Measurements from ENCODE around the gene ABCD1. TPM values are rescaled to one million over a fixed set of nuclear protein-coding genes. Genes with fewer than 3 reads are reported as not detected.

The ABCD1 gene
- total RNA-seq, 1 donor from 2014 or later, result 19.7 TPM

GRCh38 chrX:153722704-153723350 lies 1.8 kb upstream of the ABCD1 start:
- H3K27me3 Mint-ChIP-seq (ENCODE audit: unreplicated experiment), result no peaks in the 10 kb centered on the region
- peak overlapping the region; percentile 78 for H3K27ac Mint-ChIP-seq (ENCODE audit: unreplicated experiment)
- peak overlapping the region; percentile 84 for H3K4me3 Mint-ChIP-seq (ENCODE audit: unreplicated experiment)
- H3K4me1 Mint-ChIP-seq (ENCODE audit: unreplicated experiment), result peaks cover 30% of the 10 kb centered on the region
- H3K36me3 Mint-ChIP-seq (ENCODE audit: unreplicated experiment), result peaks cover 10% of the 10 kb centered on the region
- TF ChIP-seq, protein P1, sequence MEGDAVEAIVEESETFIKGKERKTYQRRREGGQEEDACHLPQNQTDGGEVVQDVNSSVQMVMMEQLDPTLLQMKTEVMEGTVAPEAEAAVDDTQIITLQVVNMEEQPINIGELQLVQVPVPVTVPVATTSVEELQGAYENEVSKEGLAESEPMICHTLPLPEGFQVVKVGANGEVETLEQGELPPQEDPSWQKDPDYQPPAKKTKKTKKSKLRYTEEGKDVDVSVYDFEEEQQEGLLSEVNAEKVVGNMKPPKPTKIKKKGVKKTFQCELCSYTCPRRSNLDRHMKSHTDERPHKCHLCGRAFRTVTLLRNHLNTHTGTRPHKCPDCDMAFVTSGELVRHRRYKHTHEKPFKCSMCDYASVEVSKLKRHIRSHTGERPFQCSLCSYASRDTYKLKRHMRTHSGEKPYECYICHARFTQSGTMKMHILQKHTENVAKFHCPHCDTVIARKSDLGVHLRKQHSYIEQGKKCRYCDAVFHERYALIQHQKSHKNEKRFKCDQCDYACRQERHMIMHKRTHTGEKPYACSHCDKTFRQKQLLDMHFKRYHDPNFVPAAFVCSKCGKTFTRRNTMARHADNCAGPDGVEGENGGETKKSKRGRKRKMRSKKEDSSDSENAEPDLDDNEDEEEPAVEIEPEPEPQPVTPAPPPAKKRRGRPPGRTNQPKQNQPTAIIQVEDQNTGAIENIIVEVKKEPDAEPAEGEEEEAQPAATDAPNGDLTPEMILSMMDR (IDR thresholded peaks at IDR 0.05), result no peak
- no peak for DNase-seq (ENCODE audit: extremely low spot score, unreplicated experiment)
- H3K9me3 Mint-ChIP-seq (ENCODE audit: unreplicated experiment), result peaks cover 5% of the 10 kb centered on the region

- Mint-ChIP-seq H3K4me1 (ENCODE audit: unreplicated experiment) (peaks cover 32% of the 10 kb centered on the region), H3K4me3 (ENCODE audit: unreplicated experiment) (peak overlapping the region; percentile 84), H3K27ac (ENCODE audit: unreplicated experiment) (peak overlapping the region; percentile 78), H3K36me3 (ENCODE audit: unreplicated experiment) (peaks cover 9% of the 10 kb centered on the region), H3K27me3 (ENCODE audit: unreplicated experiment) (no peaks in the 10 kb centered on the region), H3K9me3 (ENCODE audit: unreplicated experiment) (peaks cover 5% of the 10 kb centered on the region)
- TF ChIP-seq, protein P1 (IDR thresholded peaks at IDR 0.05), result peak; percentile 45
- no peak for DNase-seq (ENCODE audit: extremely low spot score, unreplicated experiment)
Observed at GRCh38 chrX:153723351-153724251, 1.1 kb upstream of the ABCD1 start.

DNA sequence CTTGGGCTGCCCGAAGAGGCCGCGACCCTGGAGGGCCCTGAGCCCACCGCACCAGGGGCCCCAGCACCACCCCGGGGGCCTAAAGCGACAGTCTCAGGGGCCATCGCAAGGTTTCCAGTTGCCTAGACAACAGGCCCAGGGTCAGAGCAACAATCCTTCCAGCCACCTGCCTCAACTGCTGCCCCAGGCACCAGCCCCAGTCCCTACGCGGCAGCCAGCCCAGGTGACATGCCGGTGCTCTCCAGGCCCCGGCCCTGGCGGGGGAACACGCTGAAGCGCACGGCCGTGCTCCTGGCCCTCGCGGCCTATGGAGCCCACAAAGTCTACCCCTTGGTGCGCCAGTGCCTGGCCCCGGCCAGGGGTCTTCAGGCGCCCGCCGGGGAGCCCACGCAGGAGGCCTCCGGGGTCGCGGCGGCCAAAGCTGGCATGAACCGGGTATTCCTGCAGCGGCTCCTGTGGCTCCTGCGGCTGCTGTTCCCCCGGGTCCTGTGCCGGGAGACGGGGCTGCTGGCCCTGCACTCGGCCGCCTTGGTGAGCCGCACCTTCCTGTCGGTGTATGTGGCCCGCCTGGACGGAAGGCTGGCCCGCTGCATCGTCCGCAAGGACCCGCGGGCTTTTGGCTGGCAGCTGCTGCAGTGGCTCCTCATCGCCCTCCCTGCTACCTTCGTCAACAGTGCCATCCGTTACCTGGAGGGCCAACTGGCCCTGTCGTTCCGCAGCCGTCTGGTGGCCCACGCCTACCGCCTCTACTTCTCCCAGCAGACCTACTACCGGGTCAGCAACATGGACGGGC lies 579 bp downstream of the ABCD1 start:
- H3K4me1 Mint-ChIP-seq (ENCODE audit: unreplicated experiment), result peaks cover 33% of the 10 kb centered on the region
- H3K36me3 Mint-ChIP-seq (ENCODE audit: unreplicated experiment), result peaks cover 6% of the 10 kb centered on the region
- no peak overlapping the region for H3K4me3 Mint-ChIP-seq (ENCODE audit: unreplicated experiment)
- no peaks in the 10 kb centered on the region for H3K27me3 Mint-ChIP-seq (ENCODE audit: unreplicated experiment)
- no peak for DNase-seq (ENCODE audit: extremely low spot score, unreplicated experiment)
- TF ChIP-seq, protein P1 (IDR thresholded peaks at IDR 0.05), result no peak
- H3K9me3 Mint-ChIP-seq (ENCODE audit: unreplicated experiment), result peaks cover 5% of the 10 kb centered on the region
- H3K27ac Mint-ChIP-seq (ENCODE audit: unreplicated experiment), result peak overlapping the region; percentile 72

GRCh38 chrX:153725832-153726285 lies 1.2 kb downstream of the ABCD1 start:
- Mint-ChIP-seq H3K27me3 (ENCODE audit: unreplicated experiment) (no peaks in the 10 kb centered on the region), H3K4me1 (ENCODE audit: unreplicated experiment) (peaks cover 34% of the 10 kb centered on the region), H3K27ac (ENCODE audit: unreplicated experiment) (peak overlapping the region; percentile 77), H3K36me3 (ENCODE audit: unreplicated experiment) (peaks cover 9% of the 10 kb centered on the region), H3K4me3 (ENCODE audit: unreplicated experiment) (peak overlapping the region; percentile 58), H3K9me3 (ENCODE audit: unreplicated experiment) (peaks cover 5% of the 10 kb centered on the region)
- TF ChIP-seq, protein P1 (IDR thresholded peaks at IDR 0.05), result no peak
- DNase-seq (ENCODE audit: extremely low spot score, unreplicated experiment), result no peak

Data from osteocyte (in vitro differentiated cells).